Suppressor macrophage treated with lipopolysaccharide for 4 hours (primary cell): ENCODE measurements around the gene ASMTL.
"Not testable (repeated sequence)": the region's sequence is repeated elsewhere in the genome, so short reads cannot be mapped to it uniquely, and the experiment has no call there.

Source experiments
- DNase-seq: peaks from one replicate; pipeline ENCODE4 v3.0.0-alpha.2; 2020

ASMTL gene

GRCh38 chrX:1452516-1453394, at the start of gene ASMTL:
ASMTL (minus strand) TSS chrX:1452909; CDS start chrX:1452840, 69 bp downstream.
- peak; percentile 100 for DNase-seq

GRCh38 chrX:1502241-1502640, 49.5 kb upstream of the ASMTL start:
- no peak for DNase-seq

- DNase-seq, result peak; percentile 64
These were observed 48.3 kb upstream of the ASMTL start for GRCh38 chrX:1500701-1501624.

- no peak for DNase-seq
These were observed 43.4 kb upstream of the ASMTL start for GRCh38 chrX:1496076-1496475.

GRCh38 chrX:1493877-1494510, 41.3 kb upstream of the ASMTL start:
- peak; percentile 69 for DNase-seq

- no peak for DNase-seq
These were observed 40.7 kb upstream of the ASMTL start for GRCh38 chrX:1493412-1493811.

- no peak for DNase-seq
These were observed 39.8 kb upstream of the ASMTL start for GRCh38 chrX:1492421-1493012.

- no peak for DNase-seq
These were observed 39.2 kb upstream of the ASMTL start for GRCh38 chrX:1491851-1492349.

GRCh38 chrX:1491248-1491647, 38.5 kb upstream of the ASMTL start:
- not testable (repeated sequence) for DNase-seq

GRCh38 chrX:1490723-1491122, 38.0 kb upstream of the ASMTL start:
- DNase-seq, result not testable (repeated sequence)

- DNase-seq, result not testable (repeated sequence)
These were observed 36.6 kb upstream of the ASMTL start for GRCh38 chrX:1489354-1489753.

- DNase-seq, result no peak
These were observed 36.0 kb upstream of the ASMTL start for GRCh38 chrX:1488745-1489144.

GRCh38 chrX:1488141-1488540, 35.4 kb upstream of the ASMTL start:
- DNase-seq, result no peak

GRCh38 chrX:1487401-1487800, 34.7 kb upstream of the ASMTL start:
- no peak for DNase-seq

GRCh38 chrX:1486749-1487361, 34.1 kb upstream of the ASMTL start:
- DNase-seq, result no peak

GRCh38 chrX:1486177-1486576, 33.5 kb upstream of the ASMTL start:
- DNase-seq, result no peak

- no peak for DNase-seq
These were observed 32.3 kb upstream of the ASMTL start for GRCh38 chrX:1485033-1485432.

- DNase-seq, result no peak
These were observed 31.9 kb upstream of the ASMTL start for GRCh38 chrX:1484638-1485019.

GRCh38 chrX:1483843-1484637, 31.3 kb upstream of the ASMTL start:
- no peak for DNase-seq

GRCh38 chrX:1482530-1482928, 29.8 kb upstream of the ASMTL start:
- not testable (repeated sequence) for DNase-seq
